OCI-LY7 (cell line): ENCODE data around the gene SEC61A1. TPM values are rescaled to one million over a fixed set of nuclear protein-coding genes. Genes with fewer than 3 reads are reported as not detected.

Source experiments
- BruUV-seq: library from RNA; stranded (reverse); fragments of 400-500 nt; replicated peaks from 2 replicates; lab custom pipeline; 2021; lab: Mats Ljungman, UMichigan
- CTCF ChIA-PET: fragments of 300-600 bp; sonication (Branson Sonifier 250); formaldehyde crosslinking; loops from one replicate; lab custom pipeline; 2022; ENCODE audit warnings: antibody characterized with exemption; ENCODE audit not compliant: unreplicated experiment; lab: Charles Lee
- POLR2A ChIA-PET: fragments of 300-600 bp; sonication (Branson Sonifier 250); formaldehyde crosslinking; loops from one replicate; lab custom pipeline; 2022; ENCODE audit warnings: antibody characterized with exemption; lab: Charles Lee
- DNase-seq: peaks from one replicate; pipeline ENCODE4 v3.0.0-alpha.2; 2015; ENCODE audit warnings: low spot score
- H2AFZ ChIP-seq: fragments of 200-600 bp; sonication (generic), shearing (Covaris generic); 2 replicates; pipeline ENCODE4 v1.6.1; 2014; ENCODE audit warnings: mild to moderate bottlenecking, antibody characterized with exemption, low read length, moderate library complexity
- H3K27ac ChIP-seq: fragments of 200-600 bp; sonication (generic); 2 replicates; pipeline ENCODE4 v1.5.1; 2014; ENCODE audit warnings: mixed run types, low read depth, mild to moderate bottlenecking, moderate library complexity, low read length, inconsistent platforms; ENCODE audit not compliant: poor library complexity, severe bottlenecking
- H3K36me3 ChIP-seq: fragments of 200-600 bp; sonication (generic); 2 replicates; pipeline ENCODE4 v1.6.1; 2014; ENCODE audit warnings: mild to moderate bottlenecking, antibody characterized with exemption, low read length, moderate library complexity, mixed read lengths; ENCODE audit not compliant: insufficient read depth
- H3K4me1 ChIP-seq: fragments of 200-600 bp; sonication (generic); 2 replicates; pipeline ENCODE4 v1.5.1; 2014; ENCODE audit warnings: mild to moderate bottlenecking, low read length; ENCODE audit not compliant: insufficient read depth, poor library complexity, severe bottlenecking
- H3K4me2 ChIP-seq: fragments of 200-600 bp; sonication (generic); 2 replicates; pipeline ENCODE4 v1.6.1; 2014; ENCODE audit warnings: mild to moderate bottlenecking, low read length
- H3K4me3 ChIP-seq: fragments of 200-600 bp; sonication (generic); 2 replicates; pipeline ENCODE4 v1.5.1; 2014; ENCODE audit warnings: mild to moderate bottlenecking, low read depth, low read length; ENCODE audit not compliant: poor library complexity, severe bottlenecking
- H3K79me2 ChIP-seq: fragments of 200-600 bp; sonication (generic); 2 replicates; pipeline ENCODE4 v1.6.1; 2016; ENCODE audit warnings: low read depth, mild to moderate bottlenecking, low read length, moderate library complexity, mixed read lengths; ENCODE audit not compliant: insufficient read depth
- H3K9me2 ChIP-seq: fragments of 200-600 bp; sonication (generic); 2 replicates; pipeline ENCODE4 v1.6.1; 2016; ENCODE audit warnings: mild to moderate bottlenecking, low read length, mixed read lengths; ENCODE audit not compliant: insufficient read depth
- H3K9me3 ChIP-seq: fragments of 200-600 bp; sonication (generic); 2 replicates; pipeline ENCODE4 v1.6.1; 2014; ENCODE audit warnings: mild to moderate bottlenecking, mixed run types, low read length, mixed read lengths
- H4K20me1 ChIP-seq: fragments of 200-600 bp; sonication (generic); 2 replicates; pipeline ENCODE4 v1.6.1; 2014; ENCODE audit warnings: mild to moderate bottlenecking, antibody characterized with exemption, low read length, moderate library complexity, mixed read lengths; ENCODE audit not compliant: insufficient read depth
- EZH2phosphoT487 ChIP-seq: fragments of 200-600 bp; sonication (generic); IDR thresholded peaks from 2 replicates; pipeline ENCODE4 v1.6.1; 2018; ENCODE audit warnings: low read depth, borderline replicate concordance, mild to moderate bottlenecking, mixed run types, antibody characterized with exemption, low read length, moderate library complexity, mixed read lengths
- intact Hi-C: fragments of 100-400 bp; cut with micrococcal nuclease; formaldehyde crosslinking; loops from one replicate; pipeline ENCODE4 v1.10.0; 2022; ENCODE audit not compliant: unreplicated experiment
- total RNA-seq, 2 experiments: library from RNA; depleted of rRNA in 1 of 2; stranded (reverse); fragments of >200 nt in 1 of 2; shearing (Covaris generic) in 1 of 2; gene quantifications; 2 replicates each; pipeline ENCODE4 v1.2.3, GENCODE V29; 2014 to 2022
- TF ChIP-seq, protein P1 (sequence below): fragments of 200-600 bp; sonication (generic); conservative IDR thresholded peaks from 2 replicates; pipeline ENCODE4 v1.5.1; 2014; ENCODE audit warnings: mild to moderate bottlenecking, antibody characterized with exemption, low read length, moderate library complexity, mixed read lengths

The SEC61A1 gene
- total RNA-seq, 2 experiments from 2014 or later = 85.2 to 133 TPM

DNA sequence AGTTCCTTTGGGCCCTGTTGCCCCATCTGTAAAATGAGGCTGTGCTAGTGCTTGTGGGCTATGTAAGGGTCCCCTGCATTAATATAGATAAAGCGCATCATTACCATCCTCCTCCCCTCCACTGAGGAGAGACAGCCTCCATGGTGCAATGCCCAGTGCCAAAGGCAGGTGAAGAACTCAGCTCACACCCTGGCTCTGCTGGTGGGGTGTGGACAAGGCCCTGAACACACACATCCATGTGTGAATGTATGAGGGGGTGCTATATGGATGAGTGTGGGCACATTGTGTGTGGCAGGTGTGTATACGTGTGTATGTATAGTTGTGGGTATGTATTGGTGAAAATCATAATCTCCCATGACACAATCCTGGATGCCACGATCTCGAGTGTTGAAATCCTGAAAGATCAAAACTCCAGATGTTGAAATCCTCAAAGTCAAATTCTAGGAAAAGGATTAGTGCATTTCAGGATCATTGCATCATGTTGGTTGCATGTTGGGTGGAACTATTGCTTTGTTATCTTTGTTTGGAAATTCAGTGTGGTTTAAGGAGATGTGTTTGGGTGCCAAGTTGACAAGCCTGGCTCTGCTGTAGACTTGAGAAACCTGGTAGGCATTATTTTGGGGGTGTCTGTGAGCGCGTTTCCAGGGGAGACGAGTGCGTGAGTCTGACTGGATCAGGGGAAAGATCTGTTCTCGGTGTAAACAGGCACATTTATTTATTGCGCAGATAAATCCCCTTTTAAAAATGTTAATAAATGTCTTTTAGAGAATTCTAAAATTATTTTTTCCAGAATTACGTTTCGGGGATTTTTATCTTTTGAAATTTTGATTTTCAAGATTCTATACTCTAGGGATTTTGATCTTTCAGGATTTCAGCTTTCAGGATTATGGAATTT is 42.0 kb upstream of the SEC61A1 start:
- Histone ChIP-seq H4K20me1 (no peaks in the 10 kb centered on the region), H3K4me2 (no peak overlapping the region), H3K27ac (no peak overlapping the region), H2AFZ (no peak overlapping the region), H3K4me1 (no peaks in the 10 kb centered on the region), H3K9me2 (no peaks in the 10 kb centered on the region), H3K36me3 (no peaks in the 10 kb centered on the region), H3K9me3 (no peaks in the 10 kb centered on the region), H3K4me3 (no peak overlapping the region), H3K79me2 (no peaks in the 10 kb centered on the region)
- intact Hi-C loops = no loop called here
- no peak for DNase-seq
- POLR2A ChIA-PET = no interaction called here
- TF ChIP-seq EZH2phosphoT487 = no peak
- TF ChIP-seq, protein P1, sequence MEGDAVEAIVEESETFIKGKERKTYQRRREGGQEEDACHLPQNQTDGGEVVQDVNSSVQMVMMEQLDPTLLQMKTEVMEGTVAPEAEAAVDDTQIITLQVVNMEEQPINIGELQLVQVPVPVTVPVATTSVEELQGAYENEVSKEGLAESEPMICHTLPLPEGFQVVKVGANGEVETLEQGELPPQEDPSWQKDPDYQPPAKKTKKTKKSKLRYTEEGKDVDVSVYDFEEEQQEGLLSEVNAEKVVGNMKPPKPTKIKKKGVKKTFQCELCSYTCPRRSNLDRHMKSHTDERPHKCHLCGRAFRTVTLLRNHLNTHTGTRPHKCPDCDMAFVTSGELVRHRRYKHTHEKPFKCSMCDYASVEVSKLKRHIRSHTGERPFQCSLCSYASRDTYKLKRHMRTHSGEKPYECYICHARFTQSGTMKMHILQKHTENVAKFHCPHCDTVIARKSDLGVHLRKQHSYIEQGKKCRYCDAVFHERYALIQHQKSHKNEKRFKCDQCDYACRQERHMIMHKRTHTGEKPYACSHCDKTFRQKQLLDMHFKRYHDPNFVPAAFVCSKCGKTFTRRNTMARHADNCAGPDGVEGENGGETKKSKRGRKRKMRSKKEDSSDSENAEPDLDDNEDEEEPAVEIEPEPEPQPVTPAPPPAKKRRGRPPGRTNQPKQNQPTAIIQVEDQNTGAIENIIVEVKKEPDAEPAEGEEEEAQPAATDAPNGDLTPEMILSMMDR = no peak
- no TSS peak for BruUV-seq
- CTCF ChIA-PET = no interaction called here

DNA sequence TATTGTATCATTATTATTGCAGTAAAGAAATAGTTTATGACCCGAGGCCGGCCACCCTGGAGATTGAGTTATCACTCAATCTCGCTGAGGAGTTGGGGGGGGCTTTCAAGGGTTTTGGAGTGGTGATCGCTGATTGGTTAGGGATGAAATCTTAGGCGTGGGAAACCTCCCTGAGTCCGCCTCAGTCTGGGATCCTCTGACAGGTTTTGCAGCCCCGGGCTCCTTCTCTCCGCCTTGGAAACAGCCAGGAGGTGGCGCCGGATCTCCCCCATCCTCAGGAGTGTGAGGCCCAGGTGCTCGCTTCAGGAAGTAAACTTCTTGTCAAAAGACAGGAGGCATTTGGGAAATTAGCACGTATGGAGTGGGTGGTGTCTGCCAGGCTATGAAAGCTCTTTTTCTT is 41.1 kb upstream of the SEC61A1 start:
- no peaks in the 10 kb centered on the region for H3K4me1 ChIP-seq
- H3K36me3 ChIP-seq = no peaks in the 10 kb centered on the region
- intact Hi-C loops = no loop called here
- CTCF ChIA-PET = no interaction called here
- no peak overlapping the region for H3K27ac ChIP-seq
- no peak overlapping the region for H3K4me3 ChIP-seq
- DNase-seq = peak; percentile 13
- no peaks in the 10 kb centered on the region for H4K20me1 ChIP-seq
- H3K79me2 ChIP-seq = no peaks in the 10 kb centered on the region
- H3K9me2 ChIP-seq = no peaks in the 10 kb centered on the region
- peak overlapping the region; percentile 83 for H2AFZ ChIP-seq
- TF ChIP-seq, protein P1 = peak; percentile 72
- TF ChIP-seq EZH2phosphoT487 = no peak
- POLR2A ChIA-PET = no interaction called here
- H3K4me2 ChIP-seq = no peak overlapping the region; the same call in 1 of the 2 replicates
- H3K9me3 ChIP-seq = peaks cover 5% of the 10 kb centered on the region; the same call in 1 of the 2 replicates
- BruUV-seq = no TSS peak

- H4K20me1 ChIP-seq = no peaks in the 10 kb centered on the region
- ChIA-PET POLR2A (interaction anchor here (0.6 to 0.7 kb wide), 2 partner anchors 148 to 174 kb away, joined by 4 read pairs; no protein-coding TSS in a partner anchor), CTCF (interaction anchor here (0.6 kb wide), 1 partner anchor 587 kb away, joined by 3 read pairs; no protein-coding TSS in a partner anchor)
- H3K27ac ChIP-seq = no peak overlapping the region
- no peak for TF ChIP-seq EZH2phosphoT487
- TF ChIP-seq, protein P1 = no peak
- H3K36me3 ChIP-seq = no peaks in the 10 kb centered on the region
- no TSS peak for BruUV-seq
- no peaks in the 10 kb centered on the region for H3K4me1 ChIP-seq
- no peak for DNase-seq
- intact Hi-C loops = no loop called here
- no peaks in the 10 kb centered on the region for H3K79me2 ChIP-seq
- H3K4me2 ChIP-seq = no peak overlapping the region
- H2AFZ ChIP-seq = no peak overlapping the region
- peaks cover 9% of the 10 kb centered on the region; the same call in 1 of the 2 replicates for H3K9me3 ChIP-seq
- no peaks in the 10 kb centered on the region for H3K9me2 ChIP-seq
- H3K4me3 ChIP-seq = no peak overlapping the region
Measured at GRCh38 chr3:128012050-128012449, 40.2 kb upstream of the SEC61A1 start.
